ENCODE measurements around the gene CALCR. TPM values are rescaled to one million over a fixed set of nuclear protein-coding genes. Genes with fewer than 3 reads are reported as not detected.

CALCR gene
- total RNA-seq, 2 donors from 2014 or later = not detected

DNA sequence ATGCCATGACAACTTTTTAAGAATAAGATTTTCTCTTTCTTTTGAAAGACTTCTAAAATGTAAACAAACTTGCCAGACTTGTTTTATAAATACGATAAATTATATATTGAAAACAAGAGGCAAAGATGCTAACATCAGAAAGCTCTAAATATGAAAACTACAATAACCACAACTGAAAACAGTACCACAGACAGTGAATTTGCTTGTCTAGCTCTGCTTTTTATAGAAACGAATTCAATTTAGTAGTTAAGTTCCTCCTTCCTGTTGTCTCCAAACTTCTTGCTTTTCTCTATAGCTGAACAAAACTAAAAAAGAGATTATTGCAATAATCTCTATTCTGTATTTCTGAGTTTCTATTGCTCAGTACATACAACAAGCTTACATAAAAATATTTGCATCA, 147.4 kb downstream of the CALCR start:
- H3K36me3 ChIP-seq = no peaks in the 10 kb centered on the region
- no peak overlapping the region for H3K27ac ChIP-seq
- TF ChIP-seq, protein P1, sequence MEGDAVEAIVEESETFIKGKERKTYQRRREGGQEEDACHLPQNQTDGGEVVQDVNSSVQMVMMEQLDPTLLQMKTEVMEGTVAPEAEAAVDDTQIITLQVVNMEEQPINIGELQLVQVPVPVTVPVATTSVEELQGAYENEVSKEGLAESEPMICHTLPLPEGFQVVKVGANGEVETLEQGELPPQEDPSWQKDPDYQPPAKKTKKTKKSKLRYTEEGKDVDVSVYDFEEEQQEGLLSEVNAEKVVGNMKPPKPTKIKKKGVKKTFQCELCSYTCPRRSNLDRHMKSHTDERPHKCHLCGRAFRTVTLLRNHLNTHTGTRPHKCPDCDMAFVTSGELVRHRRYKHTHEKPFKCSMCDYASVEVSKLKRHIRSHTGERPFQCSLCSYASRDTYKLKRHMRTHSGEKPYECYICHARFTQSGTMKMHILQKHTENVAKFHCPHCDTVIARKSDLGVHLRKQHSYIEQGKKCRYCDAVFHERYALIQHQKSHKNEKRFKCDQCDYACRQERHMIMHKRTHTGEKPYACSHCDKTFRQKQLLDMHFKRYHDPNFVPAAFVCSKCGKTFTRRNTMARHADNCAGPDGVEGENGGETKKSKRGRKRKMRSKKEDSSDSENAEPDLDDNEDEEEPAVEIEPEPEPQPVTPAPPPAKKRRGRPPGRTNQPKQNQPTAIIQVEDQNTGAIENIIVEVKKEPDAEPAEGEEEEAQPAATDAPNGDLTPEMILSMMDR (IDR thresholded peaks at IDR 0.05) = no peak
- H3K9me3 ChIP-seq = no peaks in the 10 kb centered on the region
- H3K4me3 ChIP-seq = no peak overlapping the region
- ATAC-seq (ENCODE audit: insufficient number of reproducible peaks, low FRiP score, low read depth) (no peak), DNase-seq (ENCODE audit: low spot score) (no peak)
- H3K27me3 ChIP-seq (replicated peaks; ENCODE audit: insufficient read depth) = no peaks in the 10 kb centered on the region
- H3K4me1 ChIP-seq (ENCODE audit: control insufficient read depth in 1 of 2, low read depth in 2 of 2) = no peaks in the 10 kb centered on the region

DNA sequence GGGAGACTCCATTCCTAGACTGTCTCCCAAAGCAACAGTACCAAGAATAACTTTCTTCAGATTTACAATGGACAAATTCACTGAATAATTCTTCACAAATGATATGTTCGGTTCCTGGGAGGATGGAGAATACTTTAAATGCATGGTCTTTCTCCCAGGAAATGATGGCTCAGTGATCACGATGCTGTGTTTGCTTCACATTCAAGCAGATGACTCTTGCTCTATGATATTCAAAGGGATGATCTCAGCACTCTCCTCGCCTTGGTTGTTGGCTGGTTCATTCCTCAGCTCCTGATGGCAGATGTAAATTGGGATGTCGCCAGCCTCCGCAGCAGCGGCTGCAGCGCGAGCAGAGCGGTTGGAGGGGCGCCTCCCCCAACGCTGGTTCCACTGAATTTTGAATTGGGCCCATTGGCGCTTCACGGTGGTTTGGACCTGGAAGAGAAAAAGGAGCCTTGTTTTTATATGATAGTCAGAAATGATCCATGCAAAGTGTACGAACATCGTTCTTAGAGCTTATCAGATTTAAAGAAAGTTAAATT, 148.3 kb downstream of the CALCR start:
- Histone ChIP-seq H3K9me3 (no peaks in the 10 kb centered on the region), H3K4me3 (no peak overlapping the region), H3K4me1 (ENCODE audit: control insufficient read depth in 1 of 2, low read depth in 2 of 2) (no peaks in the 10 kb centered on the region), H3K36me3 (no peaks in the 10 kb centered on the region), H3K27ac (no peak overlapping the region), H3K27me3 (replicated peaks; ENCODE audit: insufficient read depth) (no peaks in the 10 kb centered on the region)
- TF ChIP-seq, protein P1 (IDR thresholded peaks at IDR 0.05) = no peak
- DNase-seq (ENCODE audit: low spot score) (no peak), ATAC-seq (ENCODE audit: insufficient number of reproducible peaks, low FRiP score, low read depth) (no peak)

DNA sequence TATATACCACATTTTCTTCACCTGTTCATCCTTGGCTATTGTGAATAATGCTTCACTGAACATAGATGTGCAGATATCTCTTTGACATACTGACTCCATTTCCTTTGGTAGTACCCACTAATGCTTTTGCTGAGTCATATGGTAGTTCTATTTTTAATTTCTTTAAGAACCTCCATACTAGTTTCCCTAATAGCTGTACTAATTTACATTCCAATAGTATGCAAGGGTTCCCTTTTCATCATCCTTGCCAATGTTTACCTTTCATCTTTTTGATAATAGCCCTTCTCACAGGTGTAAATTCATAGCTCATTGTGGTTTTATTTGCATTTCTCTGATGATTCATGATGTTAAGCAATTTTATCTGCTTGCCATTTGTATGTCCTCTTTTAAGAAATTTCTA, 159.9 kb downstream of the CALCR start:
- DNase-seq (ENCODE audit: low spot score) = no peak
- H3K9me3 ChIP-seq = no peaks in the 10 kb centered on the region
- TF ChIP-seq, protein P1 (IDR thresholded peaks at IDR 0.05) = no peak
- no peaks in the 10 kb centered on the region for H3K4me1 ChIP-seq (ENCODE audit: control insufficient read depth in 1 of 2, low read depth in 2 of 2)
- no peak overlapping the region for H3K27ac ChIP-seq
- ATAC-seq (ENCODE audit: insufficient number of reproducible peaks, low FRiP score, low read depth) = no peak
- H3K4me3 ChIP-seq = no peak overlapping the region
- no peaks in the 10 kb centered on the region for H3K36me3 ChIP-seq
- H3K27me3 ChIP-seq (replicated peaks; ENCODE audit: insufficient read depth) = no peaks in the 10 kb centered on the region

DNA sequence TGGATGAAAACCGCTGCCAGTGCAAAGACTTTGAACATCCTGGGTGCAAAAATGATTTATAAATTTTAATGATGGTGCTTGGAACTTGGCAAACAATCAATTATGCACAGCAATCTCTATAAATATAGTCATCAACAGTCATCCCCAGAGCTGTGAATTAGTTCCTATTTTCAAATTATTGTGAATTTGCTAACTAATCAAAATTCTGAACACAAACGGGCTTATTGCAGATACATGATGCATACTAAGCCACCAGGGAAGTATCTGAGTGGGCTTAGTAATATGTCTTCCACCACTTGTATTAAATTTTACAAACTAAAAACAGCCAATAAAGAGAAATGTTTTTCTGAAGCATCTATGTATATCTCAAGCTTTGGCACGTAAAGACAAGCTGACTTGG, 165.2 kb downstream of the CALCR start:
- TF ChIP-seq, protein P1 (IDR thresholded peaks at IDR 0.05) = no peak
- Histone ChIP-seq H3K9me3 (peaks cover 6% of the 10 kb centered on the region), H3K27me3 (replicated peaks; ENCODE audit: insufficient read depth) (no peaks in the 10 kb centered on the region), H3K36me3 (no peaks in the 10 kb centered on the region), H3K4me3 (no peak overlapping the region), H3K27ac (no peak overlapping the region), H3K4me1 (ENCODE audit: control insufficient read depth in 1 of 2, low read depth in 2 of 2) (no peaks in the 10 kb centered on the region)
- no peak for DNase-seq (ENCODE audit: low spot score)
- ATAC-seq (ENCODE audit: insufficient number of reproducible peaks, low FRiP score, low read depth) = no peak

DNA sequence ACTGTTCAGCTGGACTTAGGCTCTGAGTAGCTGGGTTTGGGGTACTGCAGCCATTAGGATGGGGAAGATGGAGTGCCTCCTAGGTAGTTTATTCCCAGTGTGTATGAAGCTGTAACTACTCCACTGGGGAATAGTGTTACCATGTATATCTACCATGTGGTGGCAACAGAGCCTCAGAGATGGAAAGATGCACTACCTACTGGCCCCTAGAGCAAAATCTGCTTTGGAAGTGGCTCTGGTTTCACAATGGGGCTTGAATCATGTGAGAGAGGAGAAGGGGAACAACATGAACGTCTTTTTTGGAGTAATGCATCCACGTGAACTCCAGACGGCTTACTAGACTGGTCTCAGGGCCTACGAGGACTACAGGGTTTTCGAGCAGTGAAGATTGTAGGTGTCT, 167.3 kb downstream of the CALCR start:
- peaks cover 6% of the 10 kb centered on the region for H3K9me3 ChIP-seq
- TF ChIP-seq, protein P1 (IDR thresholded peaks at IDR 0.05) = no peak
- no peak overlapping the region for H3K27ac ChIP-seq
- no peak for ATAC-seq (ENCODE audit: insufficient number of reproducible peaks, low FRiP score, low read depth)
- no peak overlapping the region for H3K4me3 ChIP-seq
- H3K4me1 ChIP-seq (ENCODE audit: control insufficient read depth in 1 of 2, low read depth in 2 of 2) = no peaks in the 10 kb centered on the region
- H3K36me3 ChIP-seq = no peaks in the 10 kb centered on the region
- DNase-seq (ENCODE audit: low spot score) = no peak
- H3K27me3 ChIP-seq (replicated peaks; ENCODE audit: insufficient read depth) = no peaks in the 10 kb centered on the region
